ENCODE measurements around the gene FOXE3. TPM values are rescaled to one million over a fixed set of nuclear protein-coding genes. Genes with fewer than 3 reads are reported as not detected.

The FOXE3 gene
- total RNA-seq, 4 donors from 2014 or later: not detected

GRCh38 chr1:47444297-47444561 is 28.1 kb downstream of the FOXE3 start:
- no peaks in the 10 kb centered on the region for H3K36me3 ChIP-seq
- TF ChIP-seq POLR2A (IDR thresholded peaks at IDR 0.05): no peak
- TF ChIP-seq, protein P1, sequence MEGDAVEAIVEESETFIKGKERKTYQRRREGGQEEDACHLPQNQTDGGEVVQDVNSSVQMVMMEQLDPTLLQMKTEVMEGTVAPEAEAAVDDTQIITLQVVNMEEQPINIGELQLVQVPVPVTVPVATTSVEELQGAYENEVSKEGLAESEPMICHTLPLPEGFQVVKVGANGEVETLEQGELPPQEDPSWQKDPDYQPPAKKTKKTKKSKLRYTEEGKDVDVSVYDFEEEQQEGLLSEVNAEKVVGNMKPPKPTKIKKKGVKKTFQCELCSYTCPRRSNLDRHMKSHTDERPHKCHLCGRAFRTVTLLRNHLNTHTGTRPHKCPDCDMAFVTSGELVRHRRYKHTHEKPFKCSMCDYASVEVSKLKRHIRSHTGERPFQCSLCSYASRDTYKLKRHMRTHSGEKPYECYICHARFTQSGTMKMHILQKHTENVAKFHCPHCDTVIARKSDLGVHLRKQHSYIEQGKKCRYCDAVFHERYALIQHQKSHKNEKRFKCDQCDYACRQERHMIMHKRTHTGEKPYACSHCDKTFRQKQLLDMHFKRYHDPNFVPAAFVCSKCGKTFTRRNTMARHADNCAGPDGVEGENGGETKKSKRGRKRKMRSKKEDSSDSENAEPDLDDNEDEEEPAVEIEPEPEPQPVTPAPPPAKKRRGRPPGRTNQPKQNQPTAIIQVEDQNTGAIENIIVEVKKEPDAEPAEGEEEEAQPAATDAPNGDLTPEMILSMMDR (IDR thresholded peaks at IDR 0.05 in 4 of 5, conservative IDR thresholded peaks at IDR 0.05 in 1 of 5): no peak
- DNase-seq (no peak), ATAC-seq (no peak)
- H3K4me1 ChIP-seq: peaks cover 3 to 12% of the 10 kb centered on the region in 2 donors
- H3K4me3 ChIP-seq: peak overlapping the region in 3 of 4 donors; percentile 25 to 47 (median 39)
- no peak overlapping the region for H3K27ac ChIP-seq
- no peaks in the 10 kb centered on the region for H3K9me3 ChIP-seq
- intact Hi-C loops (cut with DNase I; ENCODE audit: low total_unique reads) (no loop called here), in situ Hi-C loops (cut with MboI; ENCODE audit: low sequenced_read_pairs in 4 of 4) (loop anchor here in 2 of 4 donors (10.0 to 25.0 kb wide), 3 partner anchors 257 to 271 kb away; partner anchors contain the start of gene PDZK1IP1 (in 1 of the 2))
- peaks cover 77 to 91% (median 90%) of the 10 kb centered on the region in 3 donors for H3K27me3 ChIP-seq

- Histone ChIP-seq H3K27ac (no peak overlapping the region), H3K9me3 (no peaks in the 10 kb centered on the region), H3K27me3 (peaks cover 77 to 91% (median 90%) of the 10 kb centered on the region in 3 donors), H3K36me3 (no peaks in the 10 kb centered on the region), H3K4me1 (peaks cover 3 to 12% of the 10 kb centered on the region in 2 donors), H3K4me3 (peak overlapping the region; percentile 14 to 47 (median 32))
- DNase-seq (no peak), ATAC-seq (peak in 1 of 2 donors; percentile 27)
- TF ChIP-seq POLR2A (IDR thresholded peaks at IDR 0.05): no peak
- in situ Hi-C loops (cut with MboI; ENCODE audit: low sequenced_read_pairs in 4 of 4) (loop anchor here in 2 of 4 donors (10.0 to 25.0 kb wide), 3 partner anchors 258 to 270 kb away; partner anchors contain the start of gene PDZK1IP1 (in 1 of the 2)), intact Hi-C loops (cut with DNase I; ENCODE audit: low total_unique reads) (no loop called here)
Observed at GRCh38 chr1:47444562-47445465, 28.7 kb downstream of the FOXE3 start.

DNA sequence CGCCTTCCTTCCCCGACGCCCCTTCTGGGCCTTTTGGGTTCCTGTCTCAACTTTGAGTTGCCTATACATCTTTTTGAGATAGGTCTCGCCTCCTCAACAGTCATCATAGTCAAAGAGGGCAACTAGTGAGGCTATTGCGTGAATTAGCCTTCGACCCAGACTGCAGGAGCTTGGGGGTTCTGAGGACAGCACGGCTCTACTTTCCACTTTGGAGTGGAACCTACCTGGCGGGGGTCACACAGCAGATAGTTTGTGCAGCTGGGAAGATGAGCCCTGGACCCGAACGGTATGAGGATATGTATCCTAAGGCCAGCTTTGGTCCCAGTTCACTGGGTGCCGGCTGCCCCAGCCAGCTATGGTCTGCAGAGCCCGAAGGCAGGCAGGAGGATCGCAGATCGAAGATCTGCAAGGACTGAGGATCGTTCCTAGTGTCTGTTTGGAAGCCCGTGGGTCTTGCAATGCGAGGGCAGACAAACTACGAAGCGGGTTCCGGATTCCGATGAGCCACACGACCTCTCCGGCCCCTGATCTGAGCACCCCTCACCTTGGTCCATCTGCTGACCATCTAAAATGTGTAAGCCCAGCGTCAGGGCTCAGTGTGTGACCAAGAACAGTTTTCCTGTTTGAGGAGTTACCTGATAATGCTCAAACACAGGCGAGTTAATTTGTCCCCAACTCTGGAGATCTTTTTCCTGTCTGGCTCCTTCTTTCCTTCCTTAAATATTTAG is 29.9 kb downstream of the FOXE3 start:
- Histone ChIP-seq H3K27me3 (peaks cover 81 to 94% (median 87%) of the 10 kb centered on the region in 3 donors), H3K27ac (no peak overlapping the region), H3K36me3 (no peaks in the 10 kb centered on the region), H3K4me3 (no peak overlapping the region), H3K4me1 (peaks cover 3 to 12% of the 10 kb centered on the region in 2 donors), H3K9me3 (no peaks in the 10 kb centered on the region)
- TF ChIP-seq POLR2A (IDR thresholded peaks at IDR 0.05): no peak
- TF ChIP-seq, protein P1 (IDR thresholded peaks at IDR 0.05 in 4 of 5, conservative IDR thresholded peaks at IDR 0.05 in 1 of 5): no peak
- intact Hi-C loops (cut with DNase I; ENCODE audit: low total_unique reads): no loop called here
- in situ Hi-C loops (cut with MboI; ENCODE audit: low sequenced_read_pairs in 4 of 4): loop anchor here in 2 of 4 donors (10.0 to 25.0 kb wide), 3 partner anchors 259 to 269 kb away; partner anchors contain the start of gene PDZK1IP1 (in 1 of the 2)
- DNase-seq: no peak
- no peak for ATAC-seq

- in situ Hi-C loops (cut with MboI; ENCODE audit: low sequenced_read_pairs in 4 of 4): loop anchor here in 2 of 4 donors (10.0 to 25.0 kb wide), 3 partner anchors 261 to 266 kb away; partner anchors contain the start of gene PDZK1IP1 (in 1 of the 2)
- TF ChIP-seq, protein P1 (IDR thresholded peaks at IDR 0.05 in 4 of 5, conservative IDR thresholded peaks at IDR 0.05 in 1 of 5): no peak
- TF ChIP-seq POLR2A (IDR thresholded peaks at IDR 0.05): no peak
- peaks cover 63 to 83% (median 66%) of the 10 kb centered on the region in 3 donors for H3K27me3 ChIP-seq
Observed at GRCh38 chr1:47448462-47449222, 32.6 kb downstream of the FOXE3 start.

More at GRCh38 chr1:47448462-47449222, 32.6 kb downstream of the FOXE3 start:
- intact Hi-C loops (cut with DNase I; ENCODE audit: low total_unique reads): no loop called here
- Histone ChIP-seq H3K27ac (no peak overlapping the region), H3K36me3 (no peaks in the 10 kb centered on the region), H3K4me1 (peaks cover 3 to 12% of the 10 kb centered on the region in 2 donors), H3K9me3 (no peaks in the 10 kb centered on the region), H3K4me3 (no peak overlapping the region)
- DNase-seq: no peak
- ATAC-seq: no peak

All from gastrocnemius medialis (tissue), 4 donors.